ENCODE data around the gene CDK12. TPM values are rescaled to one million over a fixed set of nuclear protein-coding genes. Genes with fewer than 3 reads are reported as not detected.

Gene CDK12
- total and polyA plus RNA-seq, 9 of the 15 experiments (the other 6 are each of a cell fraction or from before 2014, with no cell fraction given): 3.4 to 65.6 (median 36.8) TPM

- TF ChIP-seq RERE (CRISPR knock-in tag; IDR thresholded peaks at IDR 0.05; ENCODE audit: borderline replicate concordance): no peak
- no peak for TF ChIP-seq TSHZ1 (CRISPR knock-in tag; IDR thresholded peaks at IDR 0.05)
Observed at GRCh38 chr17:39578272-39578671, 117.0 kb downstream of the CDK12 start (continued).

Data from K562 (cell line).